GM18951 (cell line): ENCODE measurements around the gene EXOC5.
"Not testable (repeated sequence)": the region's sequence is repeated elsewhere in the genome, so short reads cannot be mapped to it uniquely, and the experiment has no call there.

Source experiments
- POLR2A ChIP-seq: IDR thresholded peaks from 4 replicates; pipeline ENCODE4 v1.6.1; 2011; ENCODE audit warnings: mild to moderate bottlenecking; ENCODE audit not compliant: insufficient read length, insufficient read depth; ENCODE audit errors: extremely low read depth
- in situ Hi-C: fragments of 300-500 bp; cut with MboI; formaldehyde crosslinking; loops from one replicate; pipeline ENCODE4 v1.12.0; 2022; ENCODE audit warnings: low sequenced_read_pairs, mixed read lengths, inconsistent platforms; ENCODE audit not compliant: unreplicated experiment

Gene EXOC5

GRCh38 chr14:57275023-57275664 lies 6.4 kb upstream of the EXOC5 start:
- in situ Hi-C loops, result no loop called here
- no peak for TF ChIP-seq POLR2A

DNA sequence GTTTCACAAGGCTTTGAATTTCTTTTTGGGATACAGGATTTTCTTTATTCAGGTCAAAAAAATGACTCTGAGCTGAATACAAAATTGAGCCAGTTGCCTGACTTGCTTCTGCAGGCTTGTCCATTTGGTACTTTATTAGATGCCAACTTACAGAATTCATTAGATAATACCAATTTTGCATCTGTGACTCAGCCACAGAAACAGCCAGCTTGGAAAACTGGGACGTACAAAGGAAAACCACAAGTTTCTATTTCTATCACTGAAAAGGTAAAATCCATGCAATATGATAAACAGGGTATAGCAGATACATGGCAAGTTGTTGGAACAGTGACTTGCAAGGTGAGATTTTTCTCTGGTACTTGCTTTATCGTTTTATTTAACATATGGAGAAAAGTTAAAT lies 5.8 kb upstream of the EXOC5 start:
- TF ChIP-seq POLR2A, result no peak
- in situ Hi-C loops, result no loop called here

GRCh38 chr14:57273236-57273635 lies 4.5 kb upstream of the EXOC5 start:
- in situ Hi-C loops, result no loop called here
- no peak for TF ChIP-seq POLR2A

- in situ Hi-C loops, result no loop called here
- TF ChIP-seq POLR2A, result no peak
Measured at GRCh38 chr14:57266065-57266464, 2.6 kb downstream of the EXOC5 start.

GRCh38 chr14:57262117-57262516 lies 6.6 kb downstream of the EXOC5 start:
- no peak for TF ChIP-seq POLR2A
- in situ Hi-C loops, result no loop called here

- in situ Hi-C loops, result no loop called here
- TF ChIP-seq POLR2A, result no peak
Measured at GRCh38 chr14:57261604-57262003, 7.1 kb downstream of the EXOC5 start.

DNA sequence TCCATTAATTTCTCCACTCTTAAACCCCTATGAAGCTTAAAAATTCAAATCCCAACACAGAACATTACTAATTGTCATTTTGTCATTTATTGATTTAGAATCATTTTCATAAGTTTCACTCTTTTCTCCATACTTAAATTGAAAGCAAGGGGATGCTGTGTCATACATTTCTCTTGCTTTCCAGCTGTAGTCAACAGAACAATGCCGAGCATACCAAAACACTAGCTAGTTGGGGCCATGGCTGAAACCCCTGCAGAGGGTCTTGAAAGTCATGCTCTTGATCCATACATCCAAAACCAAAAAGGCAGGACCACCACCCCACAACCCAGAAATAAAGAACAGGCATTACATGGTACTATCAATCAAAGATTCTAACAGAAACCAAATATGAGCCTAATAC lies 9.0 kb downstream of the EXOC5 start:
- in situ Hi-C loops, result no loop called here
- TF ChIP-seq POLR2A, result no peak

DNA sequence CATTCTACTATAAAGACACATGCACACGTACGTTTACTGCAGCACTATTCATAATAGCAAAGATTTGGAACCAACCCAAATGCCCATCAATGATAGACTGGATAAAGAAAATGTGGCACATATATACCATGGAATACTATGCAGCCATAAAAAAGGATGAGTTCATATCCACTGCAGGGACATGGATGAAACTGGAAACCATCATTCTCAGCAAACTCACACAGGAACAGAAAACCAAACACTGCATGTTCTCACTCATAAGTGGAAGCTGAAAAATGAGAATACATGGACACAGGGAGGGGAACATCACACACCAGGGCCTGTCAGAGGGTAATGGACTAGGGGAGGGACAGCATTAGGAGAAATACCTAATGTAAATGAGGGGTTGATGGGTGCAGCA lies 10.5 kb downstream of the EXOC5 start:
- in situ Hi-C loops, result not testable (repeated sequence)

DNA sequence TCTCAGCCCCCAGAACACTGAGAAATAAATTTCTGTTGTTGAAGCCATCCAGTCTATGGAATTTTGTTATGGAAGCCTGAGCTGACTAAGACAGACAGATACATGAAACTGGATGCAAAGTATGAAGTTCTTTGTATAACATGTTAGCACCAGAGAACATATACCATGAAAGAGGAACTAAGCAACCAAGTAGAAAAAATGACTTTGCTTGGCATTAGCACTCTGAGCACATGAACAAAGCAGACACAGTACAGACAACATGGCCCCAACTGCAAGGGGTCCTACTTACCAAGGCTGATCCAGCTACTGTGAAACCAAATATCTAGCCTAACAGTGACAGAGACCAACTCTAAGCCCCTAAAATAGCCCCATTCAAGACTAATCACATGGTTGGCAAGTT lies 13.8 kb downstream of the EXOC5 start:
- no peak for TF ChIP-seq POLR2A
- in situ Hi-C loops, result no loop called here

- in situ Hi-C loops, result no loop called here
- TF ChIP-seq POLR2A, result no peak
Measured at GRCh38 chr14:57246933-57247657, 21.6 kb downstream of the EXOC5 start.

- in situ Hi-C loops, result no loop called here
- no peak for TF ChIP-seq POLR2A
Measured at GRCh38 chr14:57245941-57246340, 22.8 kb downstream of the EXOC5 start.

GRCh38 chr14:57244106-57244505 lies 24.6 kb downstream of the EXOC5 start:
- TF ChIP-seq POLR2A, result no peak
- in situ Hi-C loops, result no loop called here

DNA sequence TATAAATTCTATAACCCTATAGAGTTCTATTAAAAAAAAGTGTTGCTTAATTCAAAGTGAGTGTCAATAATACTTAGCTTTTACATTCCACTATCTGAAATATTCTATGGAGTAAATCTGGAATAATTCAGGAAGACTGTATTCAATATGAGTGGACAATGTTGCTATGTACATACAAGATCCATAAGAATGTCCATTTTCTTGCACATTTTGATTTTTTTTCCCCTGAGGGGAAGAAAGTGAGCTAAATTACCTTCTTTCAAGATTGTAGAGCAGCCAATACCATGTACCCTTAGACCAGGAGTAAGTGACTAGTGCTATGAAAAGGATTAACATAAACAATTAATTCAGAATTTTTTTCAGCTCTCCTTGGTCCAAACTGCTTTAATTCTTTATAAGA lies 25.4 kb downstream of the EXOC5 start:
- in situ Hi-C loops, result no loop called here

DNA sequence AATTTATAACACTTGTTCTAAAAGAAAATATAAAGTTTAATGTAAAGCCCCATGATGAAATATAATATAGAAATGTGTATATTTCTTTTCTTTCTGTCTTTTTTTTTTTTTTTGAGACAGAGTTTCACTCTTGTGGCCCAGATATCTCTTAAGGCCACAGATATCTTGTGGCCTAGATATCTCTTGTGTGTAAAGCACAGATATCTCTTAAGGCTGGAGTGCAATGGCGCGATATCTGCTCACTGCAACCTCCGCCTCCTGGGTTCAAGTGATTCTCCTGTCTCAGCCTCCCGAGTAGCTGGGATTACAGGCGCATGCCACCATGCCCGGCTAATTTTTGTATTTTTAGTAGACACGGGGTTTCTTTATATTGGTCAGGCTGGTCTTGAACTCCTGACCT lies 28.6 kb downstream of the EXOC5 start:
- in situ Hi-C loops, result not testable (repeated sequence)

More for the DNA sequence above, 25.4 kb downstream of the EXOC5 start:
- TF ChIP-seq POLR2A, result no peak
